Choroid plexus epithelial cell (primary cell): ENCODE results near the gene VSIG4.

Experiments
- DNase-seq: peaks from one replicate; pipeline ENCODE4 v3.0.0-alpha.2; 2010; ENCODE audit warnings: low read depth
- H3K4me3 ChIP-seq: 2 replicates; pipeline ENCODE4 v1.5.1; 2011; ENCODE audit warnings: low read depth, mild to moderate bottlenecking, control low read depth, low read length, moderate library complexity
- CTCF ChIP-seq: conservative IDR thresholded peaks from 2 replicates; pipeline ENCODE4 v1.5.1; 2011; ENCODE audit warnings: low read depth, mild to moderate bottlenecking, control low read depth, inconsistent platforms, low read length, moderate library complexity

Gene VSIG4

GRCh38 chrX:66042307-66043077 is 2.6 kb upstream of the VSIG4 start:
- TF ChIP-seq CTCF = no peak
- DNase-seq = no peak
- H3K4me3 ChIP-seq = no peak overlapping the region

- H3K4me3 ChIP-seq = no peak overlapping the region
- no peak for TF ChIP-seq CTCF
- DNase-seq = no peak
Observed at GRCh38 chrX:66038115-66038514, 1.8 kb downstream of the VSIG4 start.

GRCh38 chrX:66036231-66036630 is 3.6 kb downstream of the VSIG4 start:
- no peak overlapping the region for H3K4me3 ChIP-seq
- no peak for TF ChIP-seq CTCF
- DNase-seq = no peak

GRCh38 chrX:66035667-66036066 is 4.2 kb downstream of the VSIG4 start:
- no peak for DNase-seq
- no peak overlapping the region for H3K4me3 ChIP-seq
- no peak for TF ChIP-seq CTCF

GRCh38 chrX:66030505-66031317 is 9.2 kb downstream of the VSIG4 start:
- no peak overlapping the region for H3K4me3 ChIP-seq
- DNase-seq = peak; percentile 11
- TF ChIP-seq CTCF = peak; percentile 46

- DNase-seq = no peak
- H3K4me3 ChIP-seq = no peak overlapping the region
- no peak for TF ChIP-seq CTCF
Observed at GRCh38 chrX:66028936-66029335, 10.9 kb downstream of the VSIG4 start.
